Right lobe of liver (tissue), 4 donors: ENCODE measurements around the gene POLR3F.

ENCODE experiments used
- POLR2A ChIP-seq: fragments of 450-650 bp; IDR thresholded peaks from one replicate; pipeline ENCODE4 v1.6.1; 2017; ENCODE audit warnings: antibody characterized with exemption, mild to moderate bottlenecking
- TF ChIP-seq, protein P1 (sequence below), 4 donors: fragments of 200-600 bp in 3 of 4; fragments of 450-650 bp in 1 of 4; IDR thresholded peaks; one replicate each; pipeline versions ENCODE4 v1.5.1 to v1.8.0; 2016 to 2022; ENCODE audit warnings: antibody characterized with exemption in 4 of 4, mild to moderate bottlenecking in 2 of 4
- donor health status: DM: no; HTN: no; CAD: no.
- donor health status: DM: no; HTN: no; CAD: no.
- donor health status: DM: no; HTN: yes; CAD: no.

DNA sequence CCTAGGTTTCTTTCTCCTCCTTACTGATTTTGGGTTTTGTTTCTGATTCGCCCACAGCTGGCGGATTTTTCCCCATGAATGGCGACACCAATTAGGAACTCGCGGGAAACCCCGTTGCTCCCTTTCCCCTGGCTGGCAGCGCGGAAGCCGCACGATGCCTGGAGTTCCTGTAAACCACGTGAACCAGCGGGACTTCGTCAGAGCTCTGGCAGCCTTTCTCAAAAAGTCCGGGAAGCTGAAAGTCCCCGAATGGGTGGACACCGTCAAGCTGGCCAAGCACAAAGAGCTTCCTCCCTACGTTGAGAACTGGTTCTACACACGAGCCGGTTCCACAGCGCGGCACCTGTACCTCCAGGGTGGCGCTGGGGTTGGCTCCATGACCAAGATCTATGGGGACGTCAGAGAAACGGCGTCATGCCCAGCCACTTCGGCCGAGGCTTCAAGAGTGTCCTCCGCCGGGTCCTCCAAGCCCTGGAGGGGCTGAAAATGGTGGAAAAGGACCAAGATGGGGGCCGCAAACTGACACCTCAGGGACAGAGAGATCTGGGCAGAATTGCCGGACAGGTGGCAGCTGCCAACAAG lies 37.4 kb downstream of the POLR3F start:
- TF ChIP-seq, protein P1, sequence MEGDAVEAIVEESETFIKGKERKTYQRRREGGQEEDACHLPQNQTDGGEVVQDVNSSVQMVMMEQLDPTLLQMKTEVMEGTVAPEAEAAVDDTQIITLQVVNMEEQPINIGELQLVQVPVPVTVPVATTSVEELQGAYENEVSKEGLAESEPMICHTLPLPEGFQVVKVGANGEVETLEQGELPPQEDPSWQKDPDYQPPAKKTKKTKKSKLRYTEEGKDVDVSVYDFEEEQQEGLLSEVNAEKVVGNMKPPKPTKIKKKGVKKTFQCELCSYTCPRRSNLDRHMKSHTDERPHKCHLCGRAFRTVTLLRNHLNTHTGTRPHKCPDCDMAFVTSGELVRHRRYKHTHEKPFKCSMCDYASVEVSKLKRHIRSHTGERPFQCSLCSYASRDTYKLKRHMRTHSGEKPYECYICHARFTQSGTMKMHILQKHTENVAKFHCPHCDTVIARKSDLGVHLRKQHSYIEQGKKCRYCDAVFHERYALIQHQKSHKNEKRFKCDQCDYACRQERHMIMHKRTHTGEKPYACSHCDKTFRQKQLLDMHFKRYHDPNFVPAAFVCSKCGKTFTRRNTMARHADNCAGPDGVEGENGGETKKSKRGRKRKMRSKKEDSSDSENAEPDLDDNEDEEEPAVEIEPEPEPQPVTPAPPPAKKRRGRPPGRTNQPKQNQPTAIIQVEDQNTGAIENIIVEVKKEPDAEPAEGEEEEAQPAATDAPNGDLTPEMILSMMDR (IDR thresholded peaks at IDR 0.05): no peak
- TF ChIP-seq POLR2A: no peak
